Measurements from ENCODE around the gene LMTK2.

LMTK2 gene

GRCh38 chr7:98210513-98211220, 104.0 kb downstream of the LMTK2 start:
- Histone ChIP-seq H3K36me3 (no peaks in the 10 kb centered on the region; the same call in 1 of the 2 replicates), H3K27me3 (no peaks in the 10 kb centered on the region), H3K4me1 (no peaks in the 10 kb centered on the region), H3K9me3 (no peaks in the 10 kb centered on the region), H3K4me3 (ENCODE audit: low read depth, low read length) (no peak overlapping the region)
- no peak for DNase-seq
- TF ChIP-seq, protein P1, sequence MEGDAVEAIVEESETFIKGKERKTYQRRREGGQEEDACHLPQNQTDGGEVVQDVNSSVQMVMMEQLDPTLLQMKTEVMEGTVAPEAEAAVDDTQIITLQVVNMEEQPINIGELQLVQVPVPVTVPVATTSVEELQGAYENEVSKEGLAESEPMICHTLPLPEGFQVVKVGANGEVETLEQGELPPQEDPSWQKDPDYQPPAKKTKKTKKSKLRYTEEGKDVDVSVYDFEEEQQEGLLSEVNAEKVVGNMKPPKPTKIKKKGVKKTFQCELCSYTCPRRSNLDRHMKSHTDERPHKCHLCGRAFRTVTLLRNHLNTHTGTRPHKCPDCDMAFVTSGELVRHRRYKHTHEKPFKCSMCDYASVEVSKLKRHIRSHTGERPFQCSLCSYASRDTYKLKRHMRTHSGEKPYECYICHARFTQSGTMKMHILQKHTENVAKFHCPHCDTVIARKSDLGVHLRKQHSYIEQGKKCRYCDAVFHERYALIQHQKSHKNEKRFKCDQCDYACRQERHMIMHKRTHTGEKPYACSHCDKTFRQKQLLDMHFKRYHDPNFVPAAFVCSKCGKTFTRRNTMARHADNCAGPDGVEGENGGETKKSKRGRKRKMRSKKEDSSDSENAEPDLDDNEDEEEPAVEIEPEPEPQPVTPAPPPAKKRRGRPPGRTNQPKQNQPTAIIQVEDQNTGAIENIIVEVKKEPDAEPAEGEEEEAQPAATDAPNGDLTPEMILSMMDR (IDR thresholded peaks at IDR 0.05; ENCODE audit: low read depth, low read length), result no peak

DNA sequence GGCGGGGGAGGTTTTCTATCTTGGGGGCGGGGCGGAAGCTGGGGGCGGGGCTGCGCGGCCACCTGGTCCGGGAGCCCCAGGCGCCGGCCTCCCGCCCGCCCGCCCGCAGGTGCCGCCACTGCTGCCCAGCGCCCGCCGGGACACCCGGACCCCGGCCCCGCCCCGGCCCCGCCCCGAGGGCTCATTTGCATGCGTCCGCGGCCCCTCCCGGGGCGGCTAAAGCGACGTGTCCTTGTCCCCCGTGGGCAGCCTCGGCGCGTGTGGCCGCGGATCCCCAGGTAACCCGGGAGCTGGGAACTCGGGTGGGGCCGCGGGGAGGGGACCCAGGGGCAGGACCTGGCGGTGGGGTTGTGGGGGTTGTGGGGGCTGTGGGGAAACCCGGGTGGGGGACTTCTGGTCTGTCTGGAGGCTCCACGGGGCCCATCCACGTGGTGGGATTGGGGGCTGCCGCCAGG, 104.6 kb downstream of the LMTK2 start, which contains the start of gene BHLHA15:
Gene BHLHA15 (plus strand): TSS at position 219 of the 455 bp plus-strand sequence. CDS start 871 bp downstream, outside the sequence.
- Histone ChIP-seq H3K36me3 (no peaks in the 10 kb centered on the region; the same call in 1 of the 2 replicates), H3K4me3 (ENCODE audit: low read depth, low read length) (peak within 1 kb of the TSS; percentile 14; the same call in 1 of the 2 replicates), H3K9me3 (no peaks in the 10 kb centered on the region), H3K27me3 (no peaks in the 10 kb centered on the region), H3K4me1 (no peaks in the 10 kb centered on the region)
- DNase-seq, result peak; percentile 52
- TF ChIP-seq, protein P1 (IDR thresholded peaks at IDR 0.05; ENCODE audit: low read depth, low read length), result no peak

DNA sequence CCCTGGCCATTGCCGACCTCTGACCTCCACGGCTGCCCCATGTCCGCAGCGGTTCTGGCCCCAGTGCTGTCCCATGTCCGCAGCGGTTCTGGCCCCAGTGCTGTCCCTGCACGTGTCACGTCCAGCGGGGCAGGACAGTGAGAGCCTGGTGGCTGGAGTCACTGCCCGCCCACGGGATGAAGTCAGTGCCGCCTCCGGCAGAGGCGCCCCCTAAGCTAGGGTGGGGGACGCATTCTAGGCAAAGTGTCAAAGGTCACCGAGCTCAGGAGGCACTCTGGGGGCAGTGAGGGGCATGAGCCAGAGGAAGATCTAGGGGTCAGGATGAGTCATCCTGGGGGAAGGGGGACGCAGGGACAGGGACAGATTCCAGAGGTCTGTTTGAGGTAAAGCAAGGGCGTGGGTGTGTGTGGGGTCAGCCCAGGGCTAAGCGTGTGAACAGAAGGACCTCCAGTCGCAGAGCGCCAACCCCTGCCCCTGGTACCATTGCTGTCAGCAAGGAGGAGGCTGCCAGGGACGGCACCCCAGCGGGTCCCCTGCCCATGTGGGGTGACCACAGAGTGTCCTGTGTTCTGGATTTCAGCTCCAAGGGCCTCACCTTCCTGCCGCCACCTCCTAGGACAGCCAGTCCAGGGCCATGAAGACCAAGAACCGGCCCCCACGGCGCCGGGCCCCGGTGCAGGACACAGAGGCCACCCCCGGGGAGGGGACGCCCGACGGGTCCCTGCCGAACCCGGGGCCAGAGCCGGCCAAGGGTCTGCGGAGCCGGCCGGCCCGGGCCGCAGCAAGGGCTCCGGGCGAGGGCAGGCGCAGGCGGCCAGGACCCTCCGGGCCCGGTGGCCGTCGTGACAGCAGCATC, 105.2 kb downstream of the LMTK2 start:
- no peaks in the 10 kb centered on the region for H3K27me3 ChIP-seq
- H3K4me3 ChIP-seq (ENCODE audit: low read depth, low read length), result peak overlapping the region; percentile 14; the same call in 1 of the 2 replicates
- DNase-seq, result no peak
- no peaks in the 10 kb centered on the region for H3K4me1 ChIP-seq
- no peaks in the 10 kb centered on the region for H3K36me3 ChIP-seq
- no peaks in the 10 kb centered on the region for H3K9me3 ChIP-seq
- TF ChIP-seq, protein P1 (IDR thresholded peaks at IDR 0.05; ENCODE audit: low read depth, low read length), result no peak

GRCh38 chr7:98212532-98213041, 105.9 kb downstream of the LMTK2 start:
- Histone ChIP-seq H3K36me3 (no peaks in the 10 kb centered on the region), H3K9me3 (no peaks in the 10 kb centered on the region), H3K27me3 (no peaks in the 10 kb centered on the region), H3K4me3 (ENCODE audit: low read depth, low read length) (no peak overlapping the region), H3K4me1 (no peaks in the 10 kb centered on the region)
- TF ChIP-seq, protein P1 (IDR thresholded peaks at IDR 0.05; ENCODE audit: low read depth, low read length), result no peak
- no peak for DNase-seq

GRCh38 chr7:98213296-98213887, 106.7 kb downstream of the LMTK2 start:
- Histone ChIP-seq H3K9me3 (no peaks in the 10 kb centered on the region), H3K27me3 (no peaks in the 10 kb centered on the region), H3K4me3 (ENCODE audit: low read depth, low read length) (no peak overlapping the region), H3K4me1 (no peaks in the 10 kb centered on the region), H3K36me3 (no peaks in the 10 kb centered on the region)
- TF ChIP-seq, protein P1 (IDR thresholded peaks at IDR 0.05; ENCODE audit: low read depth, low read length), result no peak
- DNase-seq, result no peak
